SK-N-SH (cell line): ENCODE results near the gene PRICKLE4.

ENCODE experiments used
- EZH2phosphoT487 ChIP-seq: fragments of 200-600 bp; sonication (generic); IDR thresholded peaks from 2 replicates; pipeline ENCODE4 v1.6.1; 2017; ENCODE audit warnings: low read depth, mixed run types, mild to moderate bottlenecking, antibody characterized with exemption, moderate library complexity, borderline replicate concordance
- GATA2 ChIP-seq: sonication (generic); formaldehyde crosslinking; IDR thresholded peaks from 2 replicates; pipeline ENCODE4 v1.5.0; 2020; ENCODE audit warnings: mild to moderate bottlenecking, missing genetic modification reagents
- JUND ChIP-seq: IDR thresholded peaks from 2 replicates; pipeline ENCODE4 v1.4.0; 2012
- TF ChIP-seq, protein P1 (sequence below): fragments of 200-600 bp; sonication (generic); IDR thresholded peaks from 2 replicates; pipeline ENCODE4 v1.6.1; 2017; ENCODE audit warnings: antibody characterized with exemption, mild to moderate bottlenecking, moderate library complexity
- TF ChIP-seq, protein P2 (sequence below): IDR thresholded peaks from 2 replicates; pipeline ENCODE4 v1.6.1; 2012; ENCODE audit warnings: mild to moderate bottlenecking, low read depth, low read length, moderate library complexity

DNA sequence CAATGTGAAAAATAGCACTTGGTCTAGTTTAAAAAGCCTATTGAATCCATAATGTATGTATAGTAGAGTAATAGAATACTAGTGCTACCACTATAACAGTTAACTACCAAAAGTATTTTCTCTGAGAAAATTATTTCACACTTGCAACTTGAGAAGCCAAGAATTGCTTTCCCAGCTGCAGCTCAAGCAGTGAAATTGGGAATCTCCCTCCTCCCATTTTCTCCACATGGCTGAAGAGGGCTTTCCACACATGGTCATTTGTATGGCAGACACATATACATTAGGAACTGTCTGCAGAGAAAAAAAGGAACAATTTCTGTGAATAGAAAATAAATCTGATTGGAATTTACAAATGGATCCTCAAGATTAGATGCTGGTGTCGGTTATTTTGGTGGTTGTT, 41.4 kb downstream of the PRICKLE4 start:
- TF ChIP-seq, protein P1, sequence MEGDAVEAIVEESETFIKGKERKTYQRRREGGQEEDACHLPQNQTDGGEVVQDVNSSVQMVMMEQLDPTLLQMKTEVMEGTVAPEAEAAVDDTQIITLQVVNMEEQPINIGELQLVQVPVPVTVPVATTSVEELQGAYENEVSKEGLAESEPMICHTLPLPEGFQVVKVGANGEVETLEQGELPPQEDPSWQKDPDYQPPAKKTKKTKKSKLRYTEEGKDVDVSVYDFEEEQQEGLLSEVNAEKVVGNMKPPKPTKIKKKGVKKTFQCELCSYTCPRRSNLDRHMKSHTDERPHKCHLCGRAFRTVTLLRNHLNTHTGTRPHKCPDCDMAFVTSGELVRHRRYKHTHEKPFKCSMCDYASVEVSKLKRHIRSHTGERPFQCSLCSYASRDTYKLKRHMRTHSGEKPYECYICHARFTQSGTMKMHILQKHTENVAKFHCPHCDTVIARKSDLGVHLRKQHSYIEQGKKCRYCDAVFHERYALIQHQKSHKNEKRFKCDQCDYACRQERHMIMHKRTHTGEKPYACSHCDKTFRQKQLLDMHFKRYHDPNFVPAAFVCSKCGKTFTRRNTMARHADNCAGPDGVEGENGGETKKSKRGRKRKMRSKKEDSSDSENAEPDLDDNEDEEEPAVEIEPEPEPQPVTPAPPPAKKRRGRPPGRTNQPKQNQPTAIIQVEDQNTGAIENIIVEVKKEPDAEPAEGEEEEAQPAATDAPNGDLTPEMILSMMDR = no peak
- no peak for TF ChIP-seq GATA2 (CRISPR knock-in tag)
- no peak for TF ChIP-seq EZH2phosphoT487
- TF ChIP-seq JUND = no peak
- TF ChIP-seq, protein P2, sequence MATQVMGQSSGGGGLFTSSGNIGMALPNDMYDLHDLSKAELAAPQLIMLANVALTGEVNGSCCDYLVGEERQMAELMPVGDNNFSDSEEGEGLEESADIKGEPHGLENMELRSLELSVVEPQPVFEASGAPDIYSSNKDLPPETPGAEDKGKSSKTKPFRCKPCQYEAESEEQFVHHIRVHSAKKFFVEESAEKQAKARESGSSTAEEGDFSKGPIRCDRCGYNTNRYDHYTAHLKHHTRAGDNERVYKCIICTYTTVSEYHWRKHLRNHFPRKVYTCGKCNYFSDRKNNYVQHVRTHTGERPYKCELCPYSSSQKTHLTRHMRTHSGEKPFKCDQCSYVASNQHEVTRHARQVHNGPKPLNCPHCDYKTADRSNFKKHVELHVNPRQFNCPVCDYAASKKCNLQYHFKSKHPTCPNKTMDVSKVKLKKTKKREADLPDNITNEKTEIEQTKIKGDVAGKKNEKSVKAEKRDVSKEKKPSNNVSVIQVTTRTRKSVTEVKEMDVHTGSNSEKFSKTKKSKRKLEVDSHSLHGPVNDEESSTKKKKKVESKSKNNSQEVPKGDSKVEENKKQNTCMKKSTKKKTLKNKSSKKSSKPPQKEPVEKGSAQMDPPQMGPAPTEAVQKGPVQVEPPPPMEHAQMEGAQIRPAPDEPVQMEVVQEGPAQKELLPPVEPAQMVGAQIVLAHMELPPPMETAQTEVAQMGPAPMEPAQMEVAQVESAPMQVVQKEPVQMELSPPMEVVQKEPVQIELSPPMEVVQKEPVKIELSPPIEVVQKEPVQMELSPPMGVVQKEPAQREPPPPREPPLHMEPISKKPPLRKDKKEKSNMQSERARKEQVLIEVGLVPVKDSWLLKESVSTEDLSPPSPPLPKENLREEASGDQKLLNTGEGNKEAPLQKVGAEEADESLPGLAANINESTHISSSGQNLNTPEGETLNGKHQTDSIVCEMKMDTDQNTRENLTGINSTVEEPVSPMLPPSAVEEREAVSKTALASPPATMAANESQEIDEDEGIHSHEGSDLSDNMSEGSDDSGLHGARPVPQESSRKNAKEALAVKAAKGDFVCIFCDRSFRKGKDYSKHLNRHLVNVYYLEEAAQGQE = no peak
